ENCODE results near the gene UNCX.
"Not testable (repeated sequence)": the region's sequence is repeated elsewhere in the genome, so short reads cannot be mapped to it uniquely, and the experiment has no call there.

UNCX gene

GRCh38 chr7:1210979-1211608 is 21.6 kb upstream of the UNCX start:
- no CpG with 5 or more reads among the region's 35 CpGs for WGBS (ENCODE audit: extremely low coverage, insufficient coverage, insufficient read length)
- Histone ChIP-seq H3K79me1 (ENCODE audit: low read length) (no peaks in the 10 kb centered on the region), H3K4me1 (ENCODE audit: control insufficient read depth in 1 of 2, insufficient read depth in 2 of 2, low read length in 2 of 2) (no peaks in the 10 kb centered on the region), H3K14ac (ENCODE audit: low read length) (no peak overlapping the region), H3K4me3 (ENCODE audit: low read depth, low read length) (no peak overlapping the region), H3K4me2 (ENCODE audit: low read length) (no peak overlapping the region), H3K4ac (ENCODE audit: low read depth, low read length) (no peak overlapping the region), H3K27me3 (ENCODE audit: insufficient read depth, low read length) (no peaks in the 10 kb centered on the region), H2BK120ac (ENCODE audit: insufficient read depth, low read length, poor library complexity) (no peak overlapping the region), H3K27ac (ENCODE audit: low read depth, low read length) (no peak overlapping the region), H2BK5ac (ENCODE audit: low read depth, low read length, poor library complexity) (no peak overlapping the region), H3K9ac (ENCODE audit: low read length) (no peak overlapping the region), H4K12ac (ENCODE audit: low read depth, low read length) (no peak overlapping the region), H3K79me2 (ENCODE audit: control insufficient read depth, insufficient read depth, low read length, poor library complexity) (no peaks in the 10 kb centered on the region), H3K9me3 (ENCODE audit: insufficient read depth, low read depth, low read length) (no peaks in the 10 kb centered on the region), H2BK12ac (ENCODE audit: low read length) (no peak overlapping the region), H2AFZ (ENCODE audit: insufficient read depth, low read length, poor library complexity) (no peak overlapping the region), H3K36me3 (ENCODE audit: control insufficient read depth in 1 of 2, insufficient read depth in 2 of 2, low read length in 2 of 2) (no peaks in the 10 kb centered on the region), H3K18ac (ENCODE audit: low read length) (no peak overlapping the region), H4K91ac (ENCODE audit: low read depth, low read length) (no peak overlapping the region), H3K23ac (ENCODE audit: low read length) (no peak overlapping the region), H2AK5ac (ENCODE audit: low read length) (no peak overlapping the region), H4K8ac (ENCODE audit: low read depth, low read length) (no peak overlapping the region)
- no peak for DNase-seq

- Histone ChIP-seq H3K4me2 (ENCODE audit: low read length) (no peak overlapping the region), H2AFZ (ENCODE audit: insufficient read depth, low read length, poor library complexity) (no peak overlapping the region), H2BK5ac (ENCODE audit: low read depth, low read length, poor library complexity) (no peak overlapping the region), H4K12ac (ENCODE audit: low read depth, low read length) (no peak overlapping the region), H3K4me1 (ENCODE audit: control insufficient read depth in 1 of 2, insufficient read depth in 2 of 2, low read length in 2 of 2) (no peaks in the 10 kb centered on the region), H3K14ac (ENCODE audit: low read length) (no peak overlapping the region), H3K27me3 (ENCODE audit: insufficient read depth, low read length) (no peaks in the 10 kb centered on the region), H3K79me2 (ENCODE audit: control insufficient read depth, insufficient read depth, low read length, poor library complexity) (no peaks in the 10 kb centered on the region), H2BK120ac (ENCODE audit: insufficient read depth, low read length, poor library complexity) (no peak overlapping the region), H3K27ac (ENCODE audit: low read depth, low read length) (no peak overlapping the region), H3K9me3 (ENCODE audit: insufficient read depth, low read depth, low read length) (no peaks in the 10 kb centered on the region), H2BK12ac (ENCODE audit: low read length) (no peak overlapping the region), H3K36me3 (ENCODE audit: control insufficient read depth in 1 of 2, insufficient read depth in 2 of 2, low read length in 2 of 2) (no peaks in the 10 kb centered on the region), H3K79me1 (ENCODE audit: low read length) (no peaks in the 10 kb centered on the region), H3K18ac (ENCODE audit: low read length) (no peak overlapping the region), H4K8ac (ENCODE audit: low read depth, low read length) (no peak overlapping the region), H4K91ac (ENCODE audit: low read depth, low read length) (no peak overlapping the region), H2AK5ac (ENCODE audit: low read length) (no peak overlapping the region), H3K4ac (ENCODE audit: low read depth, low read length) (no peak overlapping the region), H3K9ac (ENCODE audit: low read length) (no peak overlapping the region), H3K23ac (ENCODE audit: low read length) (no peak overlapping the region), H3K4me3 (ENCODE audit: low read depth, low read length) (no peak overlapping the region)
- WGBS (ENCODE audit: extremely low coverage, insufficient coverage, insufficient read length) = no CpG with 5 or more reads among the region's 11 CpGs
- DNase-seq = no peak
These were observed 21.1 kb upstream of the UNCX start for GRCh38 chr7:1211611-1212010.

GRCh38 chr7:1212025-1212424 is 20.6 kb upstream of the UNCX start:
- not testable (repeated sequence) for H3K27ac ChIP-seq (ENCODE audit: low read depth, low read length); H4K91ac ChIP-seq (ENCODE audit: low read depth, low read length); H3K9me3 ChIP-seq (ENCODE audit: insufficient read depth, low read depth, low read length); H3K18ac ChIP-seq (ENCODE audit: low read length); H4K8ac ChIP-seq (ENCODE audit: low read depth, low read length); H2AK5ac ChIP-seq (ENCODE audit: low read length); H3K79me2 ChIP-seq (ENCODE audit: control insufficient read depth, insufficient read depth, low read length, poor library complexity); H3K23ac ChIP-seq (ENCODE audit: low read length); H2BK12ac ChIP-seq (ENCODE audit: low read length); H3K9ac ChIP-seq (ENCODE audit: low read length); H4K12ac ChIP-seq (ENCODE audit: low read depth, low read length); H3K4ac ChIP-seq (ENCODE audit: low read depth, low read length); H3K36me3 ChIP-seq (ENCODE audit: control insufficient read depth in 1 of 2, insufficient read depth in 2 of 2, low read length in 2 of 2); H3K27me3 ChIP-seq (ENCODE audit: insufficient read depth, low read length); H2AFZ ChIP-seq (ENCODE audit: insufficient read depth, low read length, poor library complexity); H3K4me2 ChIP-seq (ENCODE audit: low read length); H2BK120ac ChIP-seq (ENCODE audit: insufficient read depth, low read length, poor library complexity); H3K4me1 ChIP-seq (ENCODE audit: control insufficient read depth in 1 of 2, insufficient read depth in 2 of 2, low read length in 2 of 2); H3K79me1 ChIP-seq (ENCODE audit: low read length); DNase-seq; H2BK5ac ChIP-seq (ENCODE audit: low read depth, low read length, poor library complexity); H3K14ac ChIP-seq (ENCODE audit: low read length); H3K4me3 ChIP-seq (ENCODE audit: low read depth, low read length)
- no CpG with 5 or more reads among the region's 5 CpGs for WGBS (ENCODE audit: extremely low coverage, insufficient coverage, insufficient read length)

- no peak overlapping the region for H3K4me2 ChIP-seq (ENCODE audit: low read length)
- H3K27ac ChIP-seq (ENCODE audit: low read depth, low read length) = no peak overlapping the region
- no peak overlapping the region for H2BK120ac ChIP-seq (ENCODE audit: insufficient read depth, low read length, poor library complexity)
- no peaks in the 10 kb centered on the region for H3K9me3 ChIP-seq (ENCODE audit: insufficient read depth, low read depth, low read length)
- no peak overlapping the region for H2BK12ac ChIP-seq (ENCODE audit: low read length)
- H2AFZ ChIP-seq (ENCODE audit: insufficient read depth, low read length, poor library complexity) = no peak overlapping the region
- H3K79me2 ChIP-seq (ENCODE audit: control insufficient read depth, insufficient read depth, low read length, poor library complexity) = no peaks in the 10 kb centered on the region
- H2AK5ac ChIP-seq (ENCODE audit: low read length) = no peak overlapping the region
- no peaks in the 10 kb centered on the region for H3K4me1 ChIP-seq (ENCODE audit: control insufficient read depth in 1 of 2, insufficient read depth in 2 of 2, low read length in 2 of 2)
- H3K14ac ChIP-seq (ENCODE audit: low read length) = no peak overlapping the region
- H4K91ac ChIP-seq (ENCODE audit: low read depth, low read length) = no peak overlapping the region
- no peak overlapping the region for H3K18ac ChIP-seq (ENCODE audit: low read length)
- no peak overlapping the region for H3K4me3 ChIP-seq (ENCODE audit: low read depth, low read length)
- no peak overlapping the region for H2BK5ac ChIP-seq (ENCODE audit: low read depth, low read length, poor library complexity)
- no peaks in the 10 kb centered on the region for H3K27me3 ChIP-seq (ENCODE audit: insufficient read depth, low read length)
- no peak for DNase-seq
- H3K4ac ChIP-seq (ENCODE audit: low read depth, low read length) = no peak overlapping the region
- no peak overlapping the region for H4K12ac ChIP-seq (ENCODE audit: low read depth, low read length)
- no peak overlapping the region for H3K23ac ChIP-seq (ENCODE audit: low read length)
- WGBS (ENCODE audit: extremely low coverage, insufficient coverage, insufficient read length) = no CpG with 5 or more reads among the region's 18 CpGs
- H3K36me3 ChIP-seq (ENCODE audit: control insufficient read depth in 1 of 2, insufficient read depth in 2 of 2, low read length in 2 of 2) = no peaks in the 10 kb centered on the region
- no peak overlapping the region for H4K8ac ChIP-seq (ENCODE audit: low read depth, low read length)
- no peak overlapping the region for H3K9ac ChIP-seq (ENCODE audit: low read length)
- no peaks in the 10 kb centered on the region for H3K79me1 ChIP-seq (ENCODE audit: low read length)
These were observed 18.2 kb upstream of the UNCX start for GRCh38 chr7:1214516-1214915.
